HG02588 (cell line): ENCODE measurements around the gene SLC35F4.
"Not testable (repeated sequence)": the region's sequence is repeated elsewhere in the genome, so short reads cannot be mapped to it uniquely, and the experiment has no call there.

Source experiments
- ATAC-seq: cut with Tn5 transposase; IDR thresholded peaks from one replicate; pipeline ENCODE4 v1.9.1; 2021; ENCODE audit warnings: mild to moderate bottlenecking, moderate library complexity; ENCODE audit not compliant: unreplicated experiment

SLC35F4 gene

GRCh38 chr14:57732463-57733285, 133.2 kb downstream of the SLC35F4 start:
- ATAC-seq = no peak

- no peak for ATAC-seq
Measured at GRCh38 chr14:57729208-57730187, 136.4 kb downstream of the SLC35F4 start.

- no peak for ATAC-seq
Measured at GRCh38 chr14:57725399-57726077, 140.4 kb downstream of the SLC35F4 start.

- ATAC-seq = not testable (repeated sequence)
Measured at GRCh38 chr14:57722141-57722540, 143.8 kb downstream of the SLC35F4 start.

GRCh38 chr14:57714487-57714931, 151.4 kb downstream of the SLC35F4 start:
- no peak for ATAC-seq

- no peak for ATAC-seq
Measured at GRCh38 chr14:57712698-57713097, 153.2 kb downstream of the SLC35F4 start.

- no peak for ATAC-seq
Measured at GRCh38 chr14:57712102-57712501, 153.8 kb downstream of the SLC35F4 start.

GRCh38 chr14:57709909-57710308, 156.0 kb downstream of the SLC35F4 start:
- ATAC-seq = no peak

- not testable (repeated sequence) for ATAC-seq
Measured at GRCh38 chr14:57709086-57709485, 156.8 kb downstream of the SLC35F4 start.

- ATAC-seq = no peak
Measured at GRCh38 chr14:57707219-57707618, 158.7 kb downstream of the SLC35F4 start.

GRCh38 chr14:57704763-57705162, 161.1 kb downstream of the SLC35F4 start:
- no peak for ATAC-seq

GRCh38 chr14:57699947-57700346, 165.9 kb downstream of the SLC35F4 start:
- no peak for ATAC-seq

- ATAC-seq = no peak
Measured at GRCh38 chr14:57692671-57693070, 173.2 kb downstream of the SLC35F4 start.

GRCh38 chr14:57687416-57687815, 178.5 kb downstream of the SLC35F4 start:
- no peak for ATAC-seq

- ATAC-seq = no peak
Measured at GRCh38 chr14:57686304-57686703, 179.6 kb downstream of the SLC35F4 start.

- no peak for ATAC-seq
Measured at GRCh38 chr14:57671021-57671420, 194.9 kb downstream of the SLC35F4 start.

GRCh38 chr14:57660208-57660607, 205.7 kb downstream of the SLC35F4 start:
- ATAC-seq = no peak

- ATAC-seq = no peak
Measured at GRCh38 chr14:57659052-57659451, 206.8 kb downstream of the SLC35F4 start.

GRCh38 chr14:57657487-57657886, 208.4 kb downstream of the SLC35F4 start:
- ATAC-seq = no peak

- ATAC-seq = no peak
Measured at GRCh38 chr14:57656853-57657252, 209.0 kb downstream of the SLC35F4 start.

- no peak for ATAC-seq
Measured at GRCh38 chr14:57652769-57653168, 213.1 kb downstream of the SLC35F4 start.
